ENCODE results near the gene ARHGEF28. TPM values are rescaled to one million over a fixed set of nuclear protein-coding genes. Genes with fewer than 3 reads are reported as not detected.

The ARHGEF28 gene
- total and polyA plus RNA-seq, 2 of the 13 experiments (the other 11 are each of a cell fraction or from before 2014, with no cell fraction given): 17.4 to 34.1 TPM

GRCh38 chr5:73625944-73626811 is at the start of gene ARHGEF28 (continued):
- TF ChIP-seq, protein P1, sequence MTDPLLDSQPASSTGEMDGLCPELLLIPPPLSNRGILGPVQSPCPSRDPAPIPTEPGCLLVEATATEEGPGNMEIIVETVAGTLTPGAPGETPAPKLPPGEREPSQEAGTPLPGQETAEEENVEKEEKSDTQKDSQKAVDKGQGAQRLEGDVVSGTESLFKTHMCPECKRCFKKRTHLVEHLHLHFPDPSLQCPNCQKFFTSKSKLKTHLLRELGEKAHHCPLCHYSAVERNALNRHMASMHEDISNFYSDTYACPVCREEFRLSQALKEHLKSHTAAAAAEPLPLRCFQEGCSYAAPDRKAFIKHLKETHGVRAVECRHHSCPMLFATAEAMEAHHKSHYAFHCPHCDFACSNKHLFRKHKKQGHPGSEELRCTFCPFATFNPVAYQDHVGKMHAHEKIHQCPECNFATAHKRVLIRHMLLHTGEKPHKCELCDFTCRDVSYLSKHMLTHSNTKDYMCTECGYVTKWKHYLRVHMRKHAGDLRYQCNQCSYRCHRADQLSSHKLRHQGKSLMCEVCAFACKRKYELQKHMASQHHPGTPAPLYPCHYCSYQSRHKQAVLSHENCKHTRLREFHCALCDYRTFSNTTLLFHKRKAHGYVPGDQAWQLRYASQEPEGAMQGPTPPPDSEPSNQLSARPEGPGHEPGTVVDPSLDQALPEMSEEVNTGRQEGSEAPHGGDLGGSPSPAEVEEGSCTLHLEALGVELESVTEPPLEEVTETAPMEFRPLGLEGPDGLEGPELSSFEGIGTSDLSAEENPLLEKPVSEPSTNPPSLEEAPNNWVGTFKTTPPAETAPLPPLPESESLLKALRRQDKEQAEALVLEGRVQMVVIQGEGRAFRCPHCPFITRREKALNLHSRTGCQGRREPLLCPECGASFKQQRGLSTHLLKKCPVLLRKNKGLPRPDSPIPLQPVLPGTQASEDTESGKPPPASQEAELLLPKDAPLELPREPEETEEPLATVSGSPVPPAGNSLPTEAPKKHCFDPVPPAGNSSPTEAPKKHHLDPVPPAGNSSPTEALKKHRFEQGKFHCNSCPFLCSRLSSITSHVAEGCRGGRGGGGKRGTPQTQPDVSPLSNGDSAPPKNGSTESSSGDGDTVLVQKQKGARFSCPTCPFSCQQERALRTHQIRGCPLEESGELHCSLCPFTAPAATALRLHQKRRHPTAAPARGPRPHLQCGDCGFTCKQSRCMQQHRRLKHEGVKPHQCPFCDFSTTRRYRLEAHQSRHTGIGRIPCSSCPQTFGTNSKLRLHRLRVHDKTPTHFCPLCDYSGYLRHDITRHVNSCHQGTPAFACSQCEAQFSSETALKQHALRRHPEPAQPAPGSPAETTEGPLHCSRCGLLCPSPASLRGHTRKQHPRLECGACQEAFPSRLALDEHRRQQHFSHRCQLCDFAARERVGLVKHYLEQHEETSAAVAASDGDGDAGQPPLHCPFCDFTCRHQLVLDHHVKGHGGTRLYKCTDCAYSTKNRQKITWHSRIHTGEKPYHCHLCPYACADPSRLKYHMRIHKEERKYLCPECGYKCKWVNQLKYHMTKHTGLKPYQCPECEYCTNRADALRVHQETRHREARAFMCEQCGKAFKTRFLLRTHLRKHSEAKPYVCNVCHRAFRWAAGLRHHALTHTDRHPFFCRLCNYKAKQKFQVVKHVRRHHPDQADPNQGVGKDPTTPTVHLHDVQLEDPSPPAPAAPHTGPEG (CRISPR knock-in tag; IDR thresholded peaks at IDR 0.05): peak; percentile 26; the same call in 1 of the 2 replicates
- no peak for TF ChIP-seq ADNP (CRISPR knock-in tag; IDR thresholded peaks at IDR 0.05)
- TF ChIP-seq, protein P2, sequence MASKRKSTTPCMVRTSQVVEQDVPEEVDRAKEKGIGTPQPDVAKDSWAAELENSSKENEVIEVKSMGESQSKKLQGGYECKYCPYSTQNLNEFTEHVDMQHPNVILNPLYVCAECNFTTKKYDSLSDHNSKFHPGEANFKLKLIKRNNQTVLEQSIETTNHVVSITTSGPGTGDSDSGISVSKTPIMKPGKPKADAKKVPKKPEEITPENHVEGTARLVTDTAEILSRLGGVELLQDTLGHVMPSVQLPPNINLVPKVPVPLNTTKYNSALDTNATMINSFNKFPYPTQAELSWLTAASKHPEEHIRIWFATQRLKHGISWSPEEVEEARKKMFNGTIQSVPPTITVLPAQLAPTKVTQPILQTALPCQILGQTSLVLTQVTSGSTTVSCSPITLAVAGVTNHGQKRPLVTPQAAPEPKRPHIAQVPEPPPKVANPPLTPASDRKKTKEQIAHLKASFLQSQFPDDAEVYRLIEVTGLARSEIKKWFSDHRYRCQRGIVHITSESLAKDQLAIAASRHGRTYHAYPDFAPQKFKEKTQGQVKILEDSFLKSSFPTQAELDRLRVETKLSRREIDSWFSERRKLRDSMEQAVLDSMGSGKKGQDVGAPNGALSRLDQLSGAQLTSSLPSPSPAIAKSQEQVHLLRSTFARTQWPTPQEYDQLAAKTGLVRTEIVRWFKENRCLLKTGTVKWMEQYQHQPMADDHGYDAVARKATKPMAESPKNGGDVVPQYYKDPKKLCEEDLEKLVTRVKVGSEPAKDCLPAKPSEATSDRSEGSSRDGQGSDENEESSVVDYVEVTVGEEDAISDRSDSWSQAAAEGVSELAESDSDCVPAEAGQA (IDR thresholded peaks at IDR 0.05; ENCODE audit: low read depth): no peak
- TF ChIP-seq, protein P2 (CRISPR knock-in tag; IDR thresholded peaks at IDR 0.05; ENCODE audit: borderline replicate concordance): no peak
- TF ChIP-seq AGO2 (optimal IDR thresholded peaks at IDR 0.05; ENCODE audit: low read depth, low read length): peak; percentile 67
- TF ChIP-seq UBTF (CRISPR knock-in tag; IDR thresholded peaks at IDR 0.05): peak; percentile 91
- TF ChIP-seq CCDC6 (CRISPR knock-in tag; IDR thresholded peaks at IDR 0.05): peak; percentile 46; the same call in 1 of the 2 replicates
- TF ChIP-seq, protein P3, sequence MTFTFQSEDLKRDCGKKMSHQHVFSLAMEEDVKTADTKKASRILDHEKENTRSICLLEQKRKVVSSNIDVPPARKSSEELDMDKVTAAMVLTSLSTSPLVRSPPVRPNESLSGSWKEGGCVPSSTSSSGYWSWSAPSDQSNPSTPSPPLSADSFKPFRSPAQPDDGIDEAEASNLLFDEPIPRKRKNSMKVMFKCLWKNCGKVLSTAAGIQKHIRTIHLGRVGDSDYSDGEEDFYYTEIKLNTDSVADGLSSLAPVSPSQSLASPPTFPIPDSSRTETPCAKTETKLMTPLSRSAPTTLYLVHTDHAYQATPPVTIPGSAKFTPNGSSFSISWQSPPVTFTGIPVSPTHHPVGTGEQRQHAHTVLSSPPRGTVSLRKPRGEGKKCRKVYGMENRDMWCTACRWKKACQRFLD (CRISPR knock-in tag; IDR thresholded peaks at IDR 0.05; ENCODE audit: borderline replicate concordance): 0 out of 2 replicates have a peak, but pooled peaks have one; percentile 14
- no peak for TF ChIP-seq ZNF605 (CRISPR knock-in tag; IDR thresholded peaks at IDR 0.05)
- TF ChIP-seq MAZ (IDR thresholded peaks at IDR 0.05; ENCODE audit: borderline replicate concordance, low read depth, low read length): no peak
- peak; percentile 78 for TF ChIP-seq MAZ (CRISPR knock-in tag; IDR thresholded peaks at IDR 0.05; ENCODE audit: low read depth)
- peak; percentile 65 for TF ChIP-seq PHF8 (CRISPR knock-in tag; IDR thresholded peaks at IDR 0.05)
